ENCODE results near the gene HDAC2.
"Not testable (repeated sequence)": the region's sequence is repeated elsewhere in the genome, so short reads cannot be mapped to it uniquely, and the experiment has no call there.

Gene HDAC2

DNA sequence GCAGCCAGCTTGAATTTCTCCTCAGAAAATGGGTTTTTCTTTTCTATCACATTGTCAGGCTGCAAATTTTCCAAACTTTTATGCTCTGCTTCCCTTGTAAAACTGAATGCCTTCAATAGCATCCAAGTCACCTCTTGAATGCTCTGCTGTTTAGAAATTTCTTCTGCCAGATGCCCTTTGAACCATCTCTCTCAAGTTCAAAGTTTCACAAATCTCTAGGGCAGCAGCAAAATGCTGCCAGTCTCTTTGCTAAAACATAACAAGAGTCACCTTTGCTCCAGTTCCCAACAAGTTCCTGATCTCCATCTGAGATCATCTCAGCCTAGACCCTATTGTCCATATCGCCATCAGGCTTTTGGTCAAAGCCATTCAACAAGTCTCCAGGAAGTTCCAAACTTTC, 60.7 kb downstream of the HDAC2 start:
- DNase-seq (ENCODE audit: low read depth, low spot score), result not testable (repeated sequence)

DNA sequence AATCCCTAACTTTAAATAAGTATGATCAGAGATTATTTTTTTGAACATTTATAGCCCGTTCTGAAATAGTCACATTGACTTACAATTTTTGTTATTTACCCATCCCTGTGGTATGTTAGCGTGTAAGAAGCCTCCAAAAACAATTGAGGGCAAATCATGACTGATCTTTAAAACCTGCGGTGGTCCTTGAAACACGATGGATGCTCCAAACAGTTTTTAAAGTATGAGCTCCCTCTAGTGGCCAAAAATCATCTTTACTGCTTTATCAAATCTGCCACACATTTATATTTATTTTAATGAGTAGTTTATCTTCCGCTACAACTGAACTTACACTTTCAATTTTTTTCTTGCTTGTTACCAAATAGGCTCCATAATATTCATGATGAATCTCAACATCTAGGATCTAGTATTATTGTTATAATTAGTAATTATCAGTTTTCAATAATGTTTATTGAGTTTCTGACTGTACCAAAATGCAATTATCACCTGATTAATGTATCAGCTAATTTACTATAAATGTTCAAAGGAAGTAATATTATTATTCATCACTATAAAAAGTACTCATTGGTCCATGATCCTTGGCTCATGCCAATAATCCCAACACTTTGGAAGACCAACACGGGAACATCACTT, 61.6 kb downstream of the HDAC2 start:
- peak; percentile 24 for DNase-seq (ENCODE audit: low read depth, low spot score)

DNA sequence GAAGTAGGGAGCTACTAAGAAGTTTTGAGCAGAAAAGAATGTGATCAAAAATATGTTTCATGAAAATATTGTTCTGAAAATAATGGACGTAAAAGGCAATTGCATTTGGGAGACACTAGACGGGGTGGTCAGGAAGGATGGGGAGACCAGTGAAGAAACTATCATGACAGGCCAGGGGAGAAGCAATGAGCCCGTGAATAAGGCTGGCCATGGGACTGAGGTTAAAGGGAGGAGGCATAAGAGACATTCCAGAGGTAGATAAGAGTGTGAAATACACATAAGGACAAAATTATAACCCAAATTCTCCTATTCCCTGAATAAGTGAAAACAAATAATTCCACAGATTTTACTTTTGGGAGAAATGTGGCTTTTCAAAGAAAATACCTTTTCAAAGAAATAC, 62.1 kb downstream of the HDAC2 start:
- DNase-seq (ENCODE audit: low read depth, low spot score), result no peak

DNA sequence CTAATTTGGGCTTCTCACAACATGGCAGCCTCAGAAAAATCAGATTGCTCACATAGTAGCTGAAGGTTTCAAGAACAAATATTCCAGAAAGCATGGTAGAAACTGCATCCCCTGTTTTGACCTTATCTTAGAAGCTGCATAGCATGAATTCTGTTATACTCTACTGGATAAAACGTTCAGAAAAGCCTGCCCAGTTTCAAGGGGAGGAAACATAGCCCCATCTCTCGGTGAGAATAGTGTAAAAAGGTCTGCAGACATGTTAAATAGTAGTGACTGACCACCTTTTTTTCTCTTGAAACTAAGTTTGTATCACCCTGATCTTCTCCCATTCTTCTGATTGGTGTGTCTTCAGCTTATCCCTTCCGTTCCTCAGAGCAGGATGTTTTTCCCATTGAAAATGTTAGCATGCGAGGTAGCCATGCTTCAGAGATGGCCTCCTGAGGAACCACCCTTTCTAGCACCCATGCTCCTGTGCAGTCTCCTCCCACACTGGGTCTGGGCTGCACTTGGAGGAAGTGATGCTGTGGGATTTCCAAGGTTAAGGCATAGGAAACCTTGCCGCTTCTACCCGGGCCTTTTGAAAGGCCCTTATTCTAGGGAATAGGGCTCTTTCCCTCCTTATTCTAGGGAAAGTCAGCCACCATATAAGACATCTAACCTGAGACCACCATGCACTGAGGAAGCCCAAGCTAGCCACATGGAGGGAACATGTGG, 63.7 kb downstream of the HDAC2 start:
- no peak for DNase-seq (ENCODE audit: low read depth, low spot score)

DNA sequence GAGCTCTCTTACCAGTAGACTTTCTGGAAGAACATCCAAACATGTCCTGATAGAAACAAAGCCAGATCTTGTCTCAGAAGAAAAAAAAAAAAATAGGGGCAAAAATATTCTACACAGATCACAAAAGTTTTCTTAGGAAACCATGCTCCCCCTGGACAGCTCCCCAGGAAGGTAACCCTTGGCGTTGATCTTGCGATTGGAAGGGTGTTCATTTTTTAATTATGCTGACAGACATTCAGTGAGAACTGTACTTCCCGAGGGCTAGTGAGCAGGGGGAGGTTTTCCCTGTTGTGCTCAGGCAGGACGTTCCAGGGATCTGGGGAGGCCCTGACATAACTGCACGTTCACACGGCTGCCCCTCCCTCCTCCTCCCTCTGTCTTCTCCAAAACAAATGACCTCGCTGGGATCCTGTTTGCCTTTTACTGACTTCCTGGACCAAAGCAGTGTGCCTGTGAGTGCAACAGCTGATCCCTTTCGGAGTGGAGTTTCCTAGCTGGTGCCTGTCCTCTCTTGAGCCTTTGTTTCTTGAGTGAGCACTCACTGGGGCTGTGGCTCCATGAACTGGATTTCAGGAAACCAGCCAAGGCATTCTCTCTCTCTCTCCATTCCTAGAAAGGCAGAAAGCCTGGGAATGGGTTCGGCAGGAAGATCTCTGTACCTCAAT, 67.2 kb downstream of the HDAC2 start:
- peak; percentile 49 for DNase-seq (ENCODE audit: low read depth, low spot score)

DNA sequence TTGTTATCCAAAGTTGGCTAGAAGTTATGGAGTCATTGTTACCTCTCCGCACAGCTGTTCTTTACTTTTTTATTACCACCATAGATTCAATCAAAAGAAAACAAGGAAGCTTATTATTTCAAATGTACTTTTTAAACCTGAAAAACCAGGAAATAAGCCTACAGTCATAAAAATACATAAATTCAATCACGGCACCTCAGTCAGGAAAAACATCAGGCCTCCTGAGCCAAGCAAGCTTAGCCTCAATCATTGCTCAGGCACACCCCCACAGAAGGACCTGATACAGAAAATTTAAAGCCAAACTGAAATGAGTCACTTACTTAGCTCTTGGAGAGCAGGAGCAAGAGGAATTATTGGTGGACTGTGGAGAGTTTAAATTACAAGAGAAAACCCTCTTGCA, 69.5 kb downstream of the HDAC2 start:
- no peak for DNase-seq (ENCODE audit: low read depth, low spot score)

DNA sequence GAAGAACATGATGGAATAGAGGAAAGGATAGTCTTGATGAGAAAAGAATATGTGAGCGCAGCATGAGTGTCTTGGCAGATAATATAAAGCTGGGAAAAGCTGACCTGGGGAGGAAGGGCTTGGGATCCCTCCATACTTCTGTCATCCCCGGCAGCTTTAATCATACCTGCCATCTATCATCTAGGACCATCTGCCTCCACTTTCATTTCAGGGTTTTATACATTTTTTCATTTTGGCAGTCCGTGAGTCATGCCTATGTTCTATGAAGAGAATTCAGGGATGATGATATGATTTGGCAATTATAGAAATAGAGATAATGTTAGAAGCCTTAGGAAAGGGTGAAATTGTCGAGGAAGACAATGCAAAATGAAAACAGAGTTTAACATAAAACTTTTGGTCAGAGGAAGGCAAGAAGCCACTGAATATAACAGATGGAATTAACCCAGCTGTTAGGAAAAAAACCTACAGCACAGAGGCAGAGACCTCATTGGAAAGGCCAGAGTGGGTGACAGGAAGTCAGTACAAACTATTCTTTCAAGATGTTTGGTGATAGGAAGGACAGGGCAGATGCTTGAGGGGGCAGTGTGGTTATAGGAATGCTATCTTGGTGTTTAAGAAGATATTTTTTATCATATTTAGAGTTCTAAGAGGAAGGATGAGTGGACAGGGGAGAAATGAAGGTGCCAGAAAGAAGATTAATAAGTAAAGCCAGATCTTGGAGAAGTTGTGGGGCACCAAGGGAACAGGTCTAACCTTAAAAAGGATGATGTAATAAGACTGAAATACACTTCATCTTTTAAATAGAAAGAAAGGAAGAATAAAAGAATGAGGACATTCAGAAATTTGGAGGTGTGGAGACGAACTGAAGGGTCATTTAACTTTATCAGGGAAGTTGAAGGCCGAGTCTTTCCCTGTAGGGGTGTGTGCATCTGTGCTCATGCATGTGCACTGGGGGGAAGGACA, 76.0 kb downstream of the HDAC2 start:
- no peak for DNase-seq (ENCODE audit: low read depth, low spot score)

DNA sequence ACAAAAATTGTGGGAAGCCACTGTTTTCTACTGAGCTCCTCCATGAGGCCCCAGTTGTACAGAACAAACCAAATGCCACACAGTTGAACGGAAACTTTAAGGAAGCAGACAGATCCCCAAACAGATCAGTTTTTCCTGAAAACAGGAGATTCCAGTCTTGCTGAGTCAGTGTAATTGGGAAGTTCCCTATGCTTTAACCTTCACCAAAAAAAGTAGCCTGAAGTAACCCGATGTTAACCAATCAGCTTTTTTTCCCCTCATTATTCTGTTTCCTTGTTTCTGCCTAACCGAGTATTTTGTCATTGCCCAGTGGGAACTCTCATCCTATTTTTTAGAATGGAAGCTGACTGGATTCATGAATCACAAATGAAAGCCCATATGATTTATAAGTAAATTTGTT, 77.1 kb downstream of the HDAC2 start:
- peak; percentile 8 for DNase-seq (ENCODE audit: low read depth, low spot score)

DNA sequence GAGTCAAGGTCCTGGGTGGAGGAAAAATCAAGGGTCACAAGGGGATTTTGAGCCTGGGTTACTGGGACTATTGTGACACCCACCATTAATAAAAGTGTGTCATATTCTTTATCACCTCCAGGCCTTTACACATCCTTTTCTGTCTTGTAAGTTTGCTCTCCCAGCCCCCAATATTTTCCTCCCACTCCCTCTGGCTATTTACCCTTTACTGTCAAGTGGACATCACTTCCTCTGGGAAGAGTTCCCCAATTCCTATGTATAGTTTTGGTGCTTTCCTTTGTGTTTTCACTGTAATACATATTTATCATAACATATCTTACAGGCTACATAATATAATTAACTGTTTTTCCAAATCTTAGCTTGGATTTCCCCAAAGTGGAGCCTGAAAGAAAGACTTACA, 77.5 kb downstream of the HDAC2 start:
- DNase-seq (ENCODE audit: low read depth, low spot score), result no peak

DNA sequence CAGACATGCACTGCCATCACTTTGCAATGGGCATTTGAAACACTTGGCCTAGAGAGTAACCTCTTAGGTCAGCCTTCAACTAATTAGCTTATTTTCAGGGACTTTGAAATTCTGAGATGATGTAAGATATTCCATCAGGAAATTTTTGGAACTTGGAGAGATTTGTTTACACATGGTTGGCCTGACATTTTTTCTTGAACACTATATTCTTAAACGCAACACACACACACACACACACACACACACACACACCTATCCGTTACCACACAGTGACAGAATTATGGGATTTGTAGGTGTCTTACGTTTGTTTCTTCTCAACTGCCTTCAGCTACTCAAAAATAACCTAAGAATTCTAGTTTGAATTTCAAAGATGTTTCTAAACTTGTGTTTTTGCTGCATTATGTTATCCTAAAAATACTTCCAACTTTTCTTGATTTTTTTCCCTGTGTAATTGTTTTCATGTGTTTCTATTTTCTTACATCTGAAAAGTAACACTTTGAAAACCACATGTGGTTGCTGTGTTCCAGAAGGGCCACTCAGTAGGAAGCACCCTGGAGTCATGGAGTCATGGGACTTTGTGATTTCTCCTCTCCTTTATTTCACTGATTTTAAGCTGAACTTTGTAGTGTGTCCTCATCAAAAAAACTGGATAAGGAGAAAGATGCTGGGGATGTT, 81.9 kb downstream of the HDAC2 start:
- DNase-seq (ENCODE audit: low read depth, low spot score), result no peak

DNA sequence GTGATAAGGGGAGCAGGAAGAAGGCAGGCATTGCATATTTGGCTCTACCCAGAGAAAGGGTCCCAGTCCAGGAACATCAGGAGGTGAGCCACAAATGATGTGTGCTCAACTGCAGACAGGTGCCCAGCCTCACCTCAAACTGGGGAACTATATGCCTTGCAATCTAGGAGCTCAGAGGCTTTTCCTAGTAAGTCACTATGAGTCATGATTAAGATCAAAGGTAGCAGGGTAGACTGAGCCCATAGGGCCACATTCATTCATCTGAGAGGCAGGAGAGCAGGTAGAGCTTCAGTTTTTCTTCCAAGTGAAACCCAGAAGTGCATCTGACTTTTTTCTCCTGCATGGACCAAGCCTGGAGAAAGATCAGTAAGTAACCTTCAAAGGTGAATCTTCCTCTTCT, 82.5 kb downstream of the HDAC2 start:
- DNase-seq (ENCODE audit: low read depth, low spot score), result no peak

DNA sequence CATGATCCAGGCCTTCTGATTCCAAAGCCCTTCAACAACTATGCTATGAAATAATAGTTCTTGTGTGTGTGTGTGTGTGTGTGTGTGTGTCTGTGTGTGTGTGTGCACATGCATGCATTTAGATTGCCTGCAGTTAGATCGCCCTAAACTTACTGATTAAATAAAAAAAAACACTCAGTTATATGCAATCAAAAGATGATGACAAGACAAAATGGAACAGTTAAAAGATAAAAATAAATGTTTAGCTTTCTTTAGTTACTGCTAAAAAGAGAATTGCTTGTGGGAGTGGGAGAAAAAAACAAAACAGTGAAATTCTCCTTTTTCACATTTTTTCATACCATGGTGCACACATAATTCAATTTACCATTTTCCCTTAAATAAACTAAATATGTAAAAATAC, 84.4 kb downstream of the HDAC2 start:
- DNase-seq (ENCODE audit: low read depth, low spot score), result no peak

DNA sequence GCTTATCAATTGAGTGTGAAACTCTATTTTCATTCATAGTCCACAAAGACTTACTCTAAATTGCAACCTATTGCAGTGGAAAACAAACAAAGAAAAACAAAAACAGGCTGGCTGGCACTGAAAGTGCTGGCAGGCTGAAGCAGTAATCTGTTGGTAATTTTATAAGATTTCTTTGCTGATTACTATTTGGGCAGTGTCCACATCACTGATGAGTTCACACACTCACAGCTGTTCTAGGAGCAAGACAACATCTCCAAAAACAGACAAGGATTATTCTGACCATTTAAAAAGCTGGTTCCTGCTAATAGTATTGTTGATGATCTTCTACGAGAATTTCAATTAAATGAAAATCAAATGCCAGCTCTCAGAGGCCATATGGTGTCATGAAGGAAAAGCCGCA, 86.9 kb downstream of the HDAC2 start:
- DNase-seq (ENCODE audit: low read depth, low spot score), result no peak
